OCI-LY3 (cell line): ENCODE data around the gene RGL4.

ENCODE experiments used
- H2AFZ ChIP-seq: fragments of 200-600, 300-600 bp; shearing (Covaris generic); 2 replicates; pipeline ENCODE4 v1.6.0; 2014; ENCODE audit warnings: antibody characterized with exemption, low read depth, low read length
- H3K27ac ChIP-seq: fragments of 200-600, 300-600 bp; sonication (generic); 2 replicates; pipeline ENCODE4 v1.5.1; 2014; ENCODE audit warnings: mild to moderate bottlenecking, low read length, moderate library complexity, mixed read lengths
- H3K27me3 ChIP-seq: fragments of 200-600, 300-600 bp; sonication (generic); 2 replicates; pipeline ENCODE4 v1.6.1; 2014; ENCODE audit warnings: low read depth, low read length, mixed read lengths
- H3K36me3 ChIP-seq: fragments of 200-600, 300-600 bp; sonication (generic); replicated peaks from 2 replicates; pipeline ENCODE3; 2014; ENCODE audit warnings: low read depth, low read length, mixed read lengths
- H3K4me1 ChIP-seq: fragments of 300-600, 200-600 bp; sonication (generic); 2 replicates; pipeline ENCODE4 v1.6.1; 2014; ENCODE audit warnings: low read length, mixed read lengths
- H3K4me2 ChIP-seq: fragments of 200-600, 300-600 bp; sonication (generic); 2 replicates; pipeline ENCODE4 v1.6.1; 2014; ENCODE audit warnings: low read length, mixed read lengths
- H3K4me3 ChIP-seq: fragments of 300-600, 200-600 bp; sonication (generic); 2 replicates; pipeline ENCODE4 v1.5.1; 2014; ENCODE audit warnings: antibody characterized with exemption, mild to moderate bottlenecking, low read length, moderate library complexity
- H3K79me2 ChIP-seq: fragments of 300-600, 200-600 bp; shearing (Covaris generic); 2 replicates; pipeline ENCODE4 v1.6.1; 2014; ENCODE audit warnings: mild to moderate bottlenecking, low read length, mixed read lengths
- H3K9ac ChIP-seq: fragments of 300-600, 200-600 bp; shearing (Covaris generic); 2 replicates; pipeline ENCODE4 v1.6.0; 2014; ENCODE audit warnings: mild to moderate bottlenecking, low read length, moderate library complexity
- H3K9me3 ChIP-seq: fragments of 200-600, 300-600 bp; shearing (Covaris generic); 2 replicates; pipeline ENCODE4 v1.6.1; 2014; ENCODE audit warnings: low read length, mixed read lengths; ENCODE audit not compliant: insufficient read depth
- H4K20me1 ChIP-seq: fragments of 200-600, 300-600 bp; sonication (generic); 2 replicates; pipeline ENCODE4 v1.6.1; 2016; ENCODE audit warnings: low read length, mixed read lengths; ENCODE audit not compliant: insufficient read depth
- EZH2phosphoT487 ChIP-seq: fragments of 200-600 bp; shearing (Covaris generic); IDR thresholded peaks from 2 replicates; pipeline ENCODE4 v1.6.1; 2018; ENCODE audit warnings: antibody characterized with exemption, mixed run types, low read depth
- TF ChIP-seq, protein P1 (sequence below): fragments of 200-600, 300-600 bp; sonication (generic); IDR thresholded peaks from 2 replicates; pipeline ENCODE4 v1.5.1; 2014; ENCODE audit warnings: antibody characterized with exemption, low read length, low read depth

Gene RGL4

DNA sequence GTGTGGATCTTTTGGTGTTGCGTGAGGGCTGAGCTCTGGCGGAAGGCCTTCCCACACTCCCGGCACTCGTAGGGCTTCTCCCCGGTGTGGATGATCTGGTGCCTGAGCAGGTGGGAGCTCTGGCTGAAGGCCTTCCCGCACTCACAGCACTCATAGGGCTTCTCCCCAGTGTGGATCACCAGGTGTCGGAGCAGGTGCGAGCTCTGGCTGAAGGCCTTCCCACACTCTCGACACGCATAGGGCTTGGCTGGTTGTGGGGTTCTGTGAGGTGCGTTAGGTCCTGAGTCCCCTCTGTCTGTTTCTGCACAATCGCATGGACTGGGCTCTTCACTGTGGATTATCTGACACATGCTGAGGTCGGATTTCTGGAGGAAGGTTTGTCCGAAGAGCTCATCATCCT, 53.7 kb downstream of the RGL4 start:
- TF ChIP-seq, protein P1, sequence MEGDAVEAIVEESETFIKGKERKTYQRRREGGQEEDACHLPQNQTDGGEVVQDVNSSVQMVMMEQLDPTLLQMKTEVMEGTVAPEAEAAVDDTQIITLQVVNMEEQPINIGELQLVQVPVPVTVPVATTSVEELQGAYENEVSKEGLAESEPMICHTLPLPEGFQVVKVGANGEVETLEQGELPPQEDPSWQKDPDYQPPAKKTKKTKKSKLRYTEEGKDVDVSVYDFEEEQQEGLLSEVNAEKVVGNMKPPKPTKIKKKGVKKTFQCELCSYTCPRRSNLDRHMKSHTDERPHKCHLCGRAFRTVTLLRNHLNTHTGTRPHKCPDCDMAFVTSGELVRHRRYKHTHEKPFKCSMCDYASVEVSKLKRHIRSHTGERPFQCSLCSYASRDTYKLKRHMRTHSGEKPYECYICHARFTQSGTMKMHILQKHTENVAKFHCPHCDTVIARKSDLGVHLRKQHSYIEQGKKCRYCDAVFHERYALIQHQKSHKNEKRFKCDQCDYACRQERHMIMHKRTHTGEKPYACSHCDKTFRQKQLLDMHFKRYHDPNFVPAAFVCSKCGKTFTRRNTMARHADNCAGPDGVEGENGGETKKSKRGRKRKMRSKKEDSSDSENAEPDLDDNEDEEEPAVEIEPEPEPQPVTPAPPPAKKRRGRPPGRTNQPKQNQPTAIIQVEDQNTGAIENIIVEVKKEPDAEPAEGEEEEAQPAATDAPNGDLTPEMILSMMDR = no peak
- TF ChIP-seq EZH2phosphoT487 = no peak
- H4K20me1 ChIP-seq = no peaks in the 10 kb centered on the region
- H3K9me3 ChIP-seq = no peaks in the 10 kb centered on the region
- no peaks in the 10 kb centered on the region for H3K27me3 ChIP-seq
- no peaks in the 10 kb centered on the region for H3K79me2 ChIP-seq
- peaks cover 14% of the 10 kb centered on the region for H3K4me1 ChIP-seq
- peaks cover 7% of the 10 kb centered on the region for H3K36me3 ChIP-seq
- no peak overlapping the region for H2AFZ ChIP-seq
- H3K9ac ChIP-seq = no peak overlapping the region
- H3K27ac ChIP-seq = no peak overlapping the region
- H3K4me2 ChIP-seq = no peak overlapping the region
- H3K4me3 ChIP-seq = no peak overlapping the region

DNA sequence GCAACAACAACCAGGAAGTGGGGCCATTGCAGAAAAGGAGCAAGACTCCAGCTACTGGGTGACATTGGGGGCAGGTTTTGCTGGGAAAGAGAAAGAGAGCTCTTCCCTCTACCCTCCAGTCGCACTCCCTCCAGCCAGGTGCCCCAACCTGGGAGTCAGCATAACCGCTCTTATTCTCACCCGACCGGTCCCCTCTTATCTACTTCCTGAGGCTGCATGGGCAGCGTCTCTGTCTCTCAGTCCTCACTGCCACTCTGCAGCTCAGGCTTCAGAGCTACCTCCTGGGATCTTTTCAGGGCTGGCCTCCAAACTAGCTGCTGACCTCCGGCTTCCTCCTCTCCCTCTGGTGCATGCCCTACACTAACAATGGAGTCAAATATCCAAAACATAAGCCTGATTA, 55.0 kb downstream of the RGL4 start:
- H3K36me3 ChIP-seq = peaks cover 7% of the 10 kb centered on the region
- no peak overlapping the region for H3K9ac ChIP-seq
- no peak overlapping the region for H3K4me2 ChIP-seq

More for the DNA sequence above, 55.0 kb downstream of the RGL4 start:
- Histone ChIP-seq H3K27me3 (no peaks in the 10 kb centered on the region), H3K79me2 (no peaks in the 10 kb centered on the region), H3K4me1 (peaks cover 22% of the 10 kb centered on the region), H4K20me1 (no peaks in the 10 kb centered on the region), H2AFZ (no peak overlapping the region), H3K9me3 (no peaks in the 10 kb centered on the region), H3K4me3 (no peak overlapping the region), H3K27ac (no peak overlapping the region)
- TF ChIP-seq, protein P1 = no peak
- no peak for TF ChIP-seq EZH2phosphoT487
